ENCODE measurements around the gene NPPC. TPM values are rescaled to one million over a fixed set of nuclear protein-coding genes. Genes with fewer than 3 reads are reported as not detected.

NPPC gene
- polyA plus RNA-seq, 3 donors: not detected

DNA sequence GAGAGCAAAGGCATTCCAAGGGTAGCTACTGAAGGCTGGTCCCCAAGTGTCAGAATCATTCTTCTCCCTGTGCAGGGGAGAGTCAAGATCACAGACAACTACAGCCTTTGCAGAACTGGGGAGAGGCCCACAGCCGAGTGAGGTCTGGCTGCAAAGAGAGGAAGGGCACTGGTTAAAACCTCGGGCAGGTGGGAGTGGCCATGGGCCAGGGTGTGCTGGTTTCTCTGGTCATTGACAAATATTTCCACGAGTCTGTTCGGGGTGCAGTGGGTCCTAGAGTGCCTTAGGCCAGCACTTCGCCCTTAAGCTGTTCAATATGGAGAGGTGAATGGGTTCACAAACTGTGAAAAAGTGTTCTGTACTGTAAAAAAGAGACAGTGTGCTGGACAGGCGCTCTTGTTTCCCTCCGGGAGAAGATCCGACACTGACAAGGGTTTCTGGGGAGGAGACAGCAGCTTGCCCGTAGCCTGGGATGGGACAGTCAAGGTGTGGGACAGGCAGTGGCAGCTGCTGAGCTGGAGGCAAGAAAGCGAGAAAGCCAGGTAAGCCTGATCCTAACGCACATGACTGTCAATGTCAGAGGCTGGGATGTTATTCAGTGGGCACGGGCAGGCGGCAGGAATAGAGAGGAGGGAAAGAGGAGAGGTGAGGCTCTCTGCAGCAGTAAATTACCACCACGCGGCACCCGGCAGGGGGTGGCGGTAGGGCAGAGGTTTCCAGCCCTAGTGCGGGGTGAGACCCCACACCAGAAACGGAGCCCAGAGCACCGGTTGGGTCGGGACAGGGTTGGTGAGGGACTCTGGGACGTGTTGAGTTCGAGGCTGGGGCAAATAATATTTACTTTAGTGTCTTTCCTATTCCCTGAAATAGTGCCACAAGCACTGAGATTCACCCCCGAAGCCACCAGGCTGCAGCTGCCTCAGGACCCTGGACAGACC, 2.0 kb downstream of the NPPC start:
- no peak overlapping the region for H3K27ac Mint-ChIP-seq
- TF ChIP-seq, protein P1, sequence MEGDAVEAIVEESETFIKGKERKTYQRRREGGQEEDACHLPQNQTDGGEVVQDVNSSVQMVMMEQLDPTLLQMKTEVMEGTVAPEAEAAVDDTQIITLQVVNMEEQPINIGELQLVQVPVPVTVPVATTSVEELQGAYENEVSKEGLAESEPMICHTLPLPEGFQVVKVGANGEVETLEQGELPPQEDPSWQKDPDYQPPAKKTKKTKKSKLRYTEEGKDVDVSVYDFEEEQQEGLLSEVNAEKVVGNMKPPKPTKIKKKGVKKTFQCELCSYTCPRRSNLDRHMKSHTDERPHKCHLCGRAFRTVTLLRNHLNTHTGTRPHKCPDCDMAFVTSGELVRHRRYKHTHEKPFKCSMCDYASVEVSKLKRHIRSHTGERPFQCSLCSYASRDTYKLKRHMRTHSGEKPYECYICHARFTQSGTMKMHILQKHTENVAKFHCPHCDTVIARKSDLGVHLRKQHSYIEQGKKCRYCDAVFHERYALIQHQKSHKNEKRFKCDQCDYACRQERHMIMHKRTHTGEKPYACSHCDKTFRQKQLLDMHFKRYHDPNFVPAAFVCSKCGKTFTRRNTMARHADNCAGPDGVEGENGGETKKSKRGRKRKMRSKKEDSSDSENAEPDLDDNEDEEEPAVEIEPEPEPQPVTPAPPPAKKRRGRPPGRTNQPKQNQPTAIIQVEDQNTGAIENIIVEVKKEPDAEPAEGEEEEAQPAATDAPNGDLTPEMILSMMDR (IDR thresholded peaks at IDR 0.05): no peak
- no peak for DNase-seq
- no peaks in the 10 kb centered on the region for H3K36me3 ChIP-seq (replicated peaks in 1 of 2; ENCODE audit: control insufficient read depth in 1 of 2, insufficient read depth in 2 of 2, low read length in 2 of 2)
- H3K9ac ChIP-seq (ENCODE audit: insufficient read depth, low read length, poor library complexity, severe bottlenecking): no peak overlapping the region
- H3K4me3 ChIP-seq (replicated peaks in 1 of 3; ENCODE audit: low read depth in 2 of 3, low read length in 3 of 3): no peak overlapping the region
- peaks cover 49 to 72% (median 56%) of the 10 kb centered on the region in 3 donors for H3K27me3 Mint-ChIP-seq (ENCODE audit: low read depth in 3 of 3)
- H3K9me3 ChIP-seq (replicated peaks in 1 of 2; ENCODE audit: control insufficient read depth in 1 of 2, insufficient read depth in 1 of 2, low read length in 2 of 2): peaks cover 0 to 18% of the 10 kb centered on the region in 2 donors
- H3K27me3 ChIP-seq (ENCODE audit: control insufficient read depth in 2 of 2, insufficient read depth in 2 of 2, low read length in 2 of 2): peaks cover 28 to 60% of the 10 kb centered on the region in 2 donors
- no peak overlapping the region for H3K4me2 ChIP-seq (replicated peaks; ENCODE audit: extremely low read depth, low read length, poor library complexity, severe bottlenecking)
- intact Hi-C loops (cut with micrococcal nuclease): loop anchor here (2.0 to 10.0 kb wide), 4 partner anchors 211 to 405 kb away; no protein-coding TSS in a partner anchor
- no peak overlapping the region for H3K27ac ChIP-seq (ENCODE audit: low read depth in 1 of 2, low read length in 2 of 2)
- H2AFZ ChIP-seq (ENCODE audit: insufficient read depth, low read depth, low read length, poor library complexity, severe bottlenecking): no peak overlapping the region
- peak overlapping the region in 1 of 2 donors; percentile 68 for H3K4me3 Mint-ChIP-seq
- peaks cover 0 to 4% of the 10 kb centered on the region in 2 donors for H3K36me3 Mint-ChIP-seq
- H3K4me1 Mint-ChIP-seq: peaks cover 12% of the 10 kb centered on the region
- H3K4me1 ChIP-seq (ENCODE audit: control insufficient read depth in 1 of 2, insufficient read depth in 2 of 2, low read length in 2 of 2): peaks cover 16 to 24% of the 10 kb centered on the region in 2 donors
- H4K20me1 ChIP-seq (ENCODE audit: insufficient read depth, low read length): no peaks in the 10 kb centered on the region
- no peaks in the 10 kb centered on the region for H3K79me2 ChIP-seq (ENCODE audit: insufficient read depth, low read length)
- H3K9me3 Mint-ChIP-seq: peaks cover 0 to 12% (median 2%) of the 10 kb centered on the region in 7 donors
- WGBS (ENCODE audit: insufficient coverage): 81% methylated on average over 19 of the region's 24 CpGs

GRCh38 chr2:231923010-231923344, 3.2 kb downstream of the NPPC start:
- H3K27ac Mint-ChIP-seq: no peak overlapping the region
- H3K36me3 ChIP-seq (replicated peaks in 1 of 2; ENCODE audit: control insufficient read depth in 1 of 2, insufficient read depth in 2 of 2, low read length in 2 of 2): no peaks in the 10 kb centered on the region
- H3K9me3 Mint-ChIP-seq: peaks cover 0 to 12% (median 2%) of the 10 kb centered on the region in 7 donors
- no peak overlapping the region for H3K4me2 ChIP-seq (replicated peaks; ENCODE audit: extremely low read depth, low read length, poor library complexity, severe bottlenecking)
- H3K36me3 Mint-ChIP-seq: peaks cover 0 to 4% of the 10 kb centered on the region in 2 donors
- H3K9me3 ChIP-seq (replicated peaks in 1 of 2; ENCODE audit: control insufficient read depth in 1 of 2, insufficient read depth in 1 of 2, low read length in 2 of 2): peaks cover 0 to 18% of the 10 kb centered on the region in 2 donors
- no peaks in the 10 kb centered on the region for H4K20me1 ChIP-seq (ENCODE audit: insufficient read depth, low read length)
- H3K4me1 ChIP-seq (ENCODE audit: control insufficient read depth in 1 of 2, insufficient read depth in 2 of 2, low read length in 2 of 2): peaks cover 16 to 24% of the 10 kb centered on the region in 2 donors
- WGBS (ENCODE audit: insufficient coverage): 87% methylated on average over 3 of the region's 3 CpGs
- H2AFZ ChIP-seq (ENCODE audit: insufficient read depth, low read depth, low read length, poor library complexity, severe bottlenecking): no peak overlapping the region
- no peak overlapping the region for H3K4me3 Mint-ChIP-seq
- no peak overlapping the region for H3K9ac ChIP-seq (ENCODE audit: insufficient read depth, low read length, poor library complexity, severe bottlenecking)
- peaks cover 40 to 60% (median 51%) of the 10 kb centered on the region in 3 donors for H3K27me3 Mint-ChIP-seq (ENCODE audit: low read depth in 3 of 3)
- H3K79me2 ChIP-seq (ENCODE audit: insufficient read depth, low read length): no peaks in the 10 kb centered on the region
- H3K4me3 ChIP-seq (replicated peaks in 1 of 3; ENCODE audit: low read depth in 2 of 3, low read length in 3 of 3): no peak overlapping the region
- H3K27ac ChIP-seq (ENCODE audit: low read depth in 1 of 2, low read length in 2 of 2): no peak overlapping the region
- intact Hi-C loops (cut with micrococcal nuclease): loop anchor here (10.0 kb wide), 2 partner anchors 212 to 222 kb away; no protein-coding TSS in a partner anchor
- no peak for DNase-seq
- TF ChIP-seq, protein P1 (IDR thresholded peaks at IDR 0.05): no peak
- H3K27me3 ChIP-seq (ENCODE audit: control insufficient read depth in 2 of 2, insufficient read depth in 2 of 2, low read length in 2 of 2): peaks cover 26 to 49% of the 10 kb centered on the region in 2 donors
- H3K4me1 Mint-ChIP-seq: peaks cover 12% of the 10 kb centered on the region

Data from CD14-positive monocyte (primary cell).